OCI-LY7 (cell line): Measurements from ENCODE around the gene RPL29. TPM values are rescaled to one million over a fixed set of nuclear protein-coding genes. Genes with fewer than 3 reads are reported as not detected.

ENCODE experiments used
- BruUV-seq: library from RNA; stranded (reverse); fragments of 400-500 nt; replicated peaks from 2 replicates; lab custom pipeline; 2021; lab: Mats Ljungman, UMichigan
- CTCF ChIA-PET: fragments of 300-600 bp; sonication (Branson Sonifier 250); formaldehyde crosslinking; loops from one replicate; lab custom pipeline; 2022; ENCODE audit warnings: antibody characterized with exemption; ENCODE audit not compliant: unreplicated experiment; lab: Charles Lee
- POLR2A ChIA-PET: fragments of 300-600 bp; sonication (Branson Sonifier 250); formaldehyde crosslinking; loops from one replicate; lab custom pipeline; 2022; ENCODE audit warnings: antibody characterized with exemption; lab: Charles Lee
- DNase-seq: peaks from one replicate; pipeline ENCODE4 v3.0.0-alpha.2; 2015; ENCODE audit warnings: low spot score
- H2AFZ ChIP-seq: fragments of 200-600 bp; sonication (generic), shearing (Covaris generic); 2 replicates; pipeline ENCODE4 v1.6.1; 2014; ENCODE audit warnings: mild to moderate bottlenecking, antibody characterized with exemption, low read length, moderate library complexity
- H3K27ac ChIP-seq: fragments of 200-600 bp; sonication (generic); 2 replicates; pipeline ENCODE4 v1.5.1; 2014; ENCODE audit warnings: mixed run types, low read depth, mild to moderate bottlenecking, moderate library complexity, low read length, inconsistent platforms; ENCODE audit not compliant: poor library complexity, severe bottlenecking
- H3K36me3 ChIP-seq: fragments of 200-600 bp; sonication (generic); 2 replicates; pipeline ENCODE4 v1.6.1; 2014; ENCODE audit warnings: mild to moderate bottlenecking, antibody characterized with exemption, low read length, moderate library complexity, mixed read lengths; ENCODE audit not compliant: insufficient read depth
- H3K4me1 ChIP-seq: fragments of 200-600 bp; sonication (generic); 2 replicates; pipeline ENCODE4 v1.5.1; 2014; ENCODE audit warnings: mild to moderate bottlenecking, low read length; ENCODE audit not compliant: insufficient read depth, poor library complexity, severe bottlenecking
- H3K4me2 ChIP-seq: fragments of 200-600 bp; sonication (generic); 2 replicates; pipeline ENCODE4 v1.6.1; 2014; ENCODE audit warnings: mild to moderate bottlenecking, low read length
- H3K4me3 ChIP-seq: fragments of 200-600 bp; sonication (generic); 2 replicates; pipeline ENCODE4 v1.5.1; 2014; ENCODE audit warnings: mild to moderate bottlenecking, low read depth, low read length; ENCODE audit not compliant: poor library complexity, severe bottlenecking
- H3K79me2 ChIP-seq: fragments of 200-600 bp; sonication (generic); 2 replicates; pipeline ENCODE4 v1.6.1; 2016; ENCODE audit warnings: low read depth, mild to moderate bottlenecking, low read length, moderate library complexity, mixed read lengths; ENCODE audit not compliant: insufficient read depth
- H3K9me2 ChIP-seq: fragments of 200-600 bp; sonication (generic); 2 replicates; pipeline ENCODE4 v1.6.1; 2016; ENCODE audit warnings: mild to moderate bottlenecking, low read length, mixed read lengths; ENCODE audit not compliant: insufficient read depth
- H3K9me3 ChIP-seq: fragments of 200-600 bp; sonication (generic); 2 replicates; pipeline ENCODE4 v1.6.1; 2014; ENCODE audit warnings: mild to moderate bottlenecking, mixed run types, low read length, mixed read lengths
- H4K20me1 ChIP-seq: fragments of 200-600 bp; sonication (generic); 2 replicates; pipeline ENCODE4 v1.6.1; 2014; ENCODE audit warnings: mild to moderate bottlenecking, antibody characterized with exemption, low read length, moderate library complexity, mixed read lengths; ENCODE audit not compliant: insufficient read depth
- EZH2phosphoT487 ChIP-seq: fragments of 200-600 bp; sonication (generic); IDR thresholded peaks from 2 replicates; pipeline ENCODE4 v1.6.1; 2018; ENCODE audit warnings: low read depth, borderline replicate concordance, mild to moderate bottlenecking, mixed run types, antibody characterized with exemption, low read length, moderate library complexity, mixed read lengths
- intact Hi-C: fragments of 100-400 bp; cut with micrococcal nuclease; formaldehyde crosslinking; loops from one replicate; pipeline ENCODE4 v1.10.0; 2022; ENCODE audit not compliant: unreplicated experiment
- total RNA-seq, 2 experiments: library from RNA; depleted of rRNA in 1 of 2; stranded (reverse); fragments of >200 nt in 1 of 2; shearing (Covaris generic) in 1 of 2; gene quantifications; 2 replicates each; pipeline ENCODE4 v1.2.3, GENCODE V29; 2014 to 2022
- TF ChIP-seq, protein P1 (sequence below): fragments of 200-600 bp; sonication (generic); conservative IDR thresholded peaks from 2 replicates; pipeline ENCODE4 v1.5.1; 2014; ENCODE audit warnings: mild to moderate bottlenecking, antibody characterized with exemption, low read length, moderate library complexity, mixed read lengths

RPL29 gene
- total RNA-seq, 2 experiments from 2014 or later: 1,535 to 1,781 TPM

DNA sequence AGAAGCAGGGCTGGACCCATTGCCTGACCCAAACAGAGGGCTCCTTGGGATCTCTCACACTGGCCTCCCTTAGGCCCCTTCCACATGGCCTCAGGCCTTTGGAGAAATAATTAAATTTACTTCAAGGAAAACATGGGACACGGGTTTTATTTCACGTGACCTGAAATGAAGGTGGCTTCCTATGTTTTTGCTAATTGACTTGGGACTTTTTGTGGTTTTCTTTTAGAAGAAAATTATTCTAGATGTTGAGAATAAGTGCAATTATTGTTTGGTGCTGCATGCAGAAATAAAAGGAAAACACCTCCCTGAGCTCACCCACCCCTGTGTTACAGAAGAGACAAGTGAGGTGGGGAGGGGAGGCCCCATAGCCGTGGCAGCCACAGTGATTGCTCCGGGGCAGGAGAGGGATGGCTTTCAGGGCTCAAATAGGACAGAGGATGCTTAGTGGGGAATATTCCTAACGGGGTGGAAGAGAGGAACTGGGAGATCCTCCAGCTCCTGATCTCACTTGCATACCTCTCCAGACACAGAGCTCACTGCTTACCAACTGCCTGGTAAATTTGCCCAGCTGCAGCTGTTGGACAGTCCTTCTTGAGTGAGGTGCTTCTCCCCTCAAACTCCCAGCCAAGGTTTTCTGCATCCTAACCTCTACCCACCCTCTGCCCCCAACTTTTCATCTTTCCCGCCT is 29.2 kb upstream of the RPL29 start:
- no TSS peak for BruUV-seq
- intact Hi-C loops: no loop called here
- POLR2A ChIA-PET: interaction anchor here (1.5 kb wide), 1 partner anchor 12 kb away, joined by 4 read pairs; no protein-coding TSS in a partner anchor

DNA sequence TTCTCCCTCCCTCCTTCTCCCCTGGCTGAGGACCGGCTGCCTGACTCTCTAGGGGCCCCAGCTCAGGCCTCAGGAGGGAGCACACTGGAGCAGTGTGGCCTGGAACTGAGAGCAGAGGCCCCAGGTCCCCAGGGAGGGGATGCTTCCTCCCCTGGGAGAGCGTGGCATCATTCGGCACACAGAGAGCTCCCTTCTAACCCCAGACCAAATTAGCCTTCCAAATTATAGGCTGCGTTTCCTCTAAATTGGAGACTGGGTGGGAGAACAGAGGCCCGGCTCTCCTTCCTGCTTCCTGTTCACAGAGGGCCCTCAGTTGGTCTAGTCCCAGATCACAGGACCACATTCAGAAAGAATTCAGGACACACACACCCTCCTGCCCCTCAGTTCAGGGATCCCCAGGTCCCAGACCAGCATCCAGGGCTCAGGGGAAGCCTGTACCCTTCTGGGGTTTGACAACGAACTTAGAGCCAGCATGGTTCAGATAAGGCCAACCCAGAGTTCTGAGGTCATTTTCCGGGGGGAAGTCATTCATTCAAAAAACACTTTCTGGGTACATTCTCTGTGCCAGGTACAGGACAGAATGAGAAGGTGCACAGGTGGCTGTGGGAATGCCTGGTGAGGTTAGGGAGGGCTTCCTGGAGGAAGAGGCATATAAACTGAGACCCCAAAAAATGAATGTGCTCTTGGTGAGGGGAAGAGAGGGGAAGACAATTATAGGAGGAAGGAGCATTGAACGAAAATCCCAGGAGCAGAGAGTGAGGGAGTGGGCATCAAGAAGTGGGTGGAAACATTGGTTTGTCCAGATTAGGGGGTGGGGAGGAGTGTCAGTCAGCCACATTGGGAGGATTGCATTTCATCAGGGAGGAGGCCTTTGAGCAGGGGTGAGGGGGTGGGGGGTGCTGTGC is 28.4 kb upstream of the RPL29 start:
- BruUV-seq: no TSS peak
- no peaks in the 10 kb centered on the region for H3K79me2 ChIP-seq
- H3K27ac ChIP-seq: no peak overlapping the region
- POLR2A ChIA-PET: interaction anchor here (0.6 to 1.3 kb wide), 2 partner anchors 33 to 94 kb away, joined by 3 to 6 read pairs; partner anchors contain the start of gene DUSP7
- H2AFZ ChIP-seq: peak overlapping the region; percentile 12; the same call in 1 of the 2 replicates
- H3K4me1 ChIP-seq: peaks cover 9% of the 10 kb centered on the region
- intact Hi-C loops: no loop called here
- H3K36me3 ChIP-seq: no peaks in the 10 kb centered on the region
- no peak overlapping the region for H3K4me3 ChIP-seq
- CTCF ChIA-PET: no interaction called here
- TF ChIP-seq, protein P1, sequence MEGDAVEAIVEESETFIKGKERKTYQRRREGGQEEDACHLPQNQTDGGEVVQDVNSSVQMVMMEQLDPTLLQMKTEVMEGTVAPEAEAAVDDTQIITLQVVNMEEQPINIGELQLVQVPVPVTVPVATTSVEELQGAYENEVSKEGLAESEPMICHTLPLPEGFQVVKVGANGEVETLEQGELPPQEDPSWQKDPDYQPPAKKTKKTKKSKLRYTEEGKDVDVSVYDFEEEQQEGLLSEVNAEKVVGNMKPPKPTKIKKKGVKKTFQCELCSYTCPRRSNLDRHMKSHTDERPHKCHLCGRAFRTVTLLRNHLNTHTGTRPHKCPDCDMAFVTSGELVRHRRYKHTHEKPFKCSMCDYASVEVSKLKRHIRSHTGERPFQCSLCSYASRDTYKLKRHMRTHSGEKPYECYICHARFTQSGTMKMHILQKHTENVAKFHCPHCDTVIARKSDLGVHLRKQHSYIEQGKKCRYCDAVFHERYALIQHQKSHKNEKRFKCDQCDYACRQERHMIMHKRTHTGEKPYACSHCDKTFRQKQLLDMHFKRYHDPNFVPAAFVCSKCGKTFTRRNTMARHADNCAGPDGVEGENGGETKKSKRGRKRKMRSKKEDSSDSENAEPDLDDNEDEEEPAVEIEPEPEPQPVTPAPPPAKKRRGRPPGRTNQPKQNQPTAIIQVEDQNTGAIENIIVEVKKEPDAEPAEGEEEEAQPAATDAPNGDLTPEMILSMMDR: no peak
- H3K4me2 ChIP-seq: peak overlapping the region; percentile 37; the same call in 1 of the 2 replicates
- H3K9me3 ChIP-seq: no peaks in the 10 kb centered on the region
- peak; percentile 33 for DNase-seq
- H3K9me2 ChIP-seq: no peaks in the 10 kb centered on the region
- H4K20me1 ChIP-seq: no peaks in the 10 kb centered on the region

More for the DNA sequence above, 29.2 kb upstream of the RPL29 start:
- no peak overlapping the region for H3K27ac ChIP-seq
- TF ChIP-seq, protein P1: no peak
- no peak for TF ChIP-seq EZH2phosphoT487
- H3K9me3 ChIP-seq: no peaks in the 10 kb centered on the region
- H3K4me1 ChIP-seq: peaks cover 9% of the 10 kb centered on the region
- no peak overlapping the region for H3K4me3 ChIP-seq
- H3K36me3 ChIP-seq: no peaks in the 10 kb centered on the region
- H4K20me1 ChIP-seq: no peaks in the 10 kb centered on the region
- CTCF ChIA-PET: no interaction called here
- H3K4me2 ChIP-seq: no peak overlapping the region
- no peak for DNase-seq
- H2AFZ ChIP-seq: no peak overlapping the region
- no peaks in the 10 kb centered on the region for H3K79me2 ChIP-seq
- no peaks in the 10 kb centered on the region for H3K9me2 ChIP-seq
